ENCODE measurements around the gene PGM3.

Gene PGM3

DNA sequence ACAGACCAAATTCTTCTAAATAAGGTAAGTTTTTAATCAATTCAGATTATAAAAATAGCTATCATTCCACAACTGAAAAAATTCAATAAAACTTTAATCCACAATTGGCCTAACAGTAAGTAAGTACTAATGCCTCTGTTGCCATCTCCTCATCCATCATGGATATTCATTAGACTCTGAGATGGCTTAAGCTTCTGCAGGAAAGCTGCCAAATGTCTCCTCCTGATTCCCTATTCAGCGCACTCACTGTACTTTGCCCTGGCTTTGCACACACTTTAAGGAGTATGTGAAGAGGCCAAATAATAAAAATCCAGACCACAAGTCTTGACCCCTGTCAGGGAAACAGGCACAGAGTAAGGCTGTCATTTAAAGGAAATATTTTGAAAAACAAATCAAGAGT lies 23.6 kb downstream of the PGM3 start:
- no peaks in the 10 kb centered on the region for H3K9me3 ChIP-seq (ENCODE audit: insufficient read depth, low read length)
- no peak overlapping the region for H3K4me2 ChIP-seq (ENCODE audit: low read depth, low read length, poor library complexity, severe bottlenecking)
- no peaks in the 10 kb centered on the region for H3K79me2 ChIP-seq (ENCODE audit: insufficient read depth, low read length)
- H4K20me1 ChIP-seq (ENCODE audit: low read depth, low read length) = no peaks in the 10 kb centered on the region
- no peaks in the 10 kb centered on the region for H3K9me2 ChIP-seq (replicated peaks; ENCODE audit: insufficient read depth, low read length)
- TF ChIP-seq EZH2phosphoT487 (conservative IDR thresholded peaks at IDR 0.05; ENCODE audit: low read length) = no peak
- TF ChIP-seq, protein P1, sequence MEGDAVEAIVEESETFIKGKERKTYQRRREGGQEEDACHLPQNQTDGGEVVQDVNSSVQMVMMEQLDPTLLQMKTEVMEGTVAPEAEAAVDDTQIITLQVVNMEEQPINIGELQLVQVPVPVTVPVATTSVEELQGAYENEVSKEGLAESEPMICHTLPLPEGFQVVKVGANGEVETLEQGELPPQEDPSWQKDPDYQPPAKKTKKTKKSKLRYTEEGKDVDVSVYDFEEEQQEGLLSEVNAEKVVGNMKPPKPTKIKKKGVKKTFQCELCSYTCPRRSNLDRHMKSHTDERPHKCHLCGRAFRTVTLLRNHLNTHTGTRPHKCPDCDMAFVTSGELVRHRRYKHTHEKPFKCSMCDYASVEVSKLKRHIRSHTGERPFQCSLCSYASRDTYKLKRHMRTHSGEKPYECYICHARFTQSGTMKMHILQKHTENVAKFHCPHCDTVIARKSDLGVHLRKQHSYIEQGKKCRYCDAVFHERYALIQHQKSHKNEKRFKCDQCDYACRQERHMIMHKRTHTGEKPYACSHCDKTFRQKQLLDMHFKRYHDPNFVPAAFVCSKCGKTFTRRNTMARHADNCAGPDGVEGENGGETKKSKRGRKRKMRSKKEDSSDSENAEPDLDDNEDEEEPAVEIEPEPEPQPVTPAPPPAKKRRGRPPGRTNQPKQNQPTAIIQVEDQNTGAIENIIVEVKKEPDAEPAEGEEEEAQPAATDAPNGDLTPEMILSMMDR (IDR thresholded peaks at IDR 0.05; ENCODE audit: insufficient read depth, low read length, poor library complexity, severe bottlenecking) = no peak
- no peaks in the 10 kb centered on the region for H3K27me3 ChIP-seq (ENCODE audit: low read length)
- no peak overlapping the region for H3K27ac ChIP-seq (ENCODE audit: low read depth, low read length)
- no peak overlapping the region for H2AFZ ChIP-seq (ENCODE audit: low read depth, low read length, severe bottlenecking)
- H3F3A ChIP-seq (ENCODE audit: insufficient read depth) = 0 out of 2 replicates have a peak, but pooled peaks cover 3% of the 10 kb centered on the region
- no peak overlapping the region for H3K4me3 ChIP-seq (ENCODE audit: insufficient read depth, low read length, poor library complexity, severe bottlenecking)
- H3K9ac ChIP-seq (ENCODE audit: low read length) = no peak overlapping the region
- H3K36me3 ChIP-seq (ENCODE audit: low read length) = peaks cover 50% of the 10 kb centered on the region

DNA sequence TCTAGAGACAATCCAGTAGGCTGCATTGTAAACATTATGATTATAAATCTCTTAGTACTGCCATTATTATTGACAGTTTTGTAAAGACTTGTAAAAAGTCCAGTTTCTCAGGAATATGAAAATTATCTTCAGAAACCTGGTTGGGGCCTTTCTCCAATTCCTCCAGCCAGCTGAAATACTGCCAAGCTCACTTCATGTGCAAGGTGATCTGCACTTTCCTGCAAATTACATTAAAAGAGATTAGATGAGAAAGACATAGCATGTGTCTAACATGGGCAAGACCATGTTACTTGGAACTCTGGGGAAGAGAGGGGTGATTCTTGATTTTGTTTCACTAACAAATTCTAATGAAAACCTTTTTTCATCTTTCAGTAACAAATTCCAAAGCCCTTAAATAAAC lies 24.0 kb downstream of the PGM3 start:
- H3K4me3 ChIP-seq (ENCODE audit: insufficient read depth, low read length, poor library complexity, severe bottlenecking) = no peak overlapping the region
- H2AFZ ChIP-seq (ENCODE audit: low read depth, low read length, severe bottlenecking) = no peak overlapping the region
- H3K9me3 ChIP-seq (ENCODE audit: insufficient read depth, low read length) = no peaks in the 10 kb centered on the region
- H3F3A ChIP-seq (ENCODE audit: insufficient read depth) = 0 out of 2 replicates have a peak, but pooled peaks cover 3% of the 10 kb centered on the region
- TF ChIP-seq, protein P1 (IDR thresholded peaks at IDR 0.05; ENCODE audit: insufficient read depth, low read length, poor library complexity, severe bottlenecking) = no peak
- no peak for TF ChIP-seq EZH2phosphoT487 (conservative IDR thresholded peaks at IDR 0.05; ENCODE audit: low read length)
- no peaks in the 10 kb centered on the region for H4K20me1 ChIP-seq (ENCODE audit: low read depth, low read length)
- H3K9ac ChIP-seq (ENCODE audit: low read length) = no peak overlapping the region
- H3K79me2 ChIP-seq (ENCODE audit: insufficient read depth, low read length) = no peaks in the 10 kb centered on the region
- H3K27ac ChIP-seq (ENCODE audit: low read depth, low read length) = no peak overlapping the region
- peaks cover 53% of the 10 kb centered on the region for H3K36me3 ChIP-seq (ENCODE audit: low read length)
- no peaks in the 10 kb centered on the region for H3K9me2 ChIP-seq (replicated peaks; ENCODE audit: insufficient read depth, low read length)
- H3K27me3 ChIP-seq (ENCODE audit: low read length) = no peaks in the 10 kb centered on the region
- H3K4me2 ChIP-seq (ENCODE audit: low read depth, low read length, poor library complexity, severe bottlenecking) = no peak overlapping the region

DNA sequence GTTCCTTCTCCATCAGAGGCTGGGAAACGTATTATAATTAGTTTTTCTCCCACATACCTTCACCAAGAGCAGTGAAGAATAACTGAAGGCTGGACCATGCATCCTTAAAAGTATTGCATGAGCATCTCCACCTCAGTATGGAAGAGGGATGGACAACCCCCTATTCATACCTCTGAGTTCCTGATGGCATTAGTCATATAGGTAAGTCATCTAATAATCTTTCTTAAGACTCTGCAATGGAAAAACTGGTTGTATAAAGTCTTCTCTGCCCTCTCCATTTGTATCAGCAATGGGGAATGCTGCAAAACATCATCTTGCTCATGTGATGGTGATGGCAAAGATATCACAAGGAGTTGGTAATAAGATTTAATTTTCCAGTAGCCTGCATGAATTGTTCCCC lies 24.5 kb downstream of the PGM3 start:
- Histone ChIP-seq H3K27ac (ENCODE audit: low read depth, low read length) (no peak overlapping the region), H4K20me1 (ENCODE audit: low read depth, low read length) (no peaks in the 10 kb centered on the region), H3K27me3 (ENCODE audit: low read length) (no peaks in the 10 kb centered on the region), H3K9ac (ENCODE audit: low read length) (no peak overlapping the region), H3K4me2 (ENCODE audit: low read depth, low read length, poor library complexity, severe bottlenecking) (no peak overlapping the region), H3K9me3 (ENCODE audit: insufficient read depth, low read length) (no peaks in the 10 kb centered on the region), H3F3A (ENCODE audit: insufficient read depth) (0 out of 2 replicates have a peak, but pooled peaks cover 3% of the 10 kb centered on the region), H3K4me3 (ENCODE audit: insufficient read depth, low read length, poor library complexity, severe bottlenecking) (no peak overlapping the region), H3K9me2 (replicated peaks; ENCODE audit: insufficient read depth, low read length) (no peaks in the 10 kb centered on the region), H2AFZ (ENCODE audit: low read depth, low read length, severe bottlenecking) (no peak overlapping the region), H3K36me3 (ENCODE audit: low read length) (peaks cover 58% of the 10 kb centered on the region), H3K79me2 (ENCODE audit: insufficient read depth, low read length) (no peaks in the 10 kb centered on the region)
- TF ChIP-seq, protein P1 (IDR thresholded peaks at IDR 0.05; ENCODE audit: insufficient read depth, low read length, poor library complexity, severe bottlenecking) = no peak
- no peak for TF ChIP-seq EZH2phosphoT487 (conservative IDR thresholded peaks at IDR 0.05; ENCODE audit: low read length)
